T-helper 9 cell (primary cell): ENCODE results near the gene SEPHS1.
"Not testable (repeated sequence)": the region's sequence is repeated elsewhere in the genome, so short reads cannot be mapped to it uniquely, and the experiment has no call there.

Experiments
- DNase-seq: peaks from one replicate; pipeline ENCODE4 v3.0.0-alpha.2; 2020

Gene SEPHS1

DNA sequence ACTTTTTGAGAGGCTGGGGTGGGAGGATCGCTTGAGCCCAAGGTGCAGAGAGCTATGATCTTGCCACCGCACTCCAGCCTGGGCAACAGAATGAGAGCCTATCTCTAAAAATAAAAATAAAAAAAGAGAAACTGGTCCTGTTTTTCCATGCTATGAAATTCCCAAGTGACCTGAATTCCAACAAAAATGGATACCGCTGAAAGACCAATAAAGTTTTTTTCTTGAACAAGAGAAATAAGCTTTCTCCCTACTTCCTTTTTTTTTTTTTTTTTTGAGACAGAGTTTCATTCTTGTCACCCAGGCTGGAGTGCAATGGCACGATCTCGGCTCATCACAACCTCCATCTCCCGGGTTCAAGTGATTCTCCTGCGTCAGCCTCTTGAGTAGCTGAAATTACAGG, 12.5 kb upstream of the SEPHS1 start:
- no peak for DNase-seq

GRCh38 chr10:13356392-13356791, 8.3 kb upstream of the SEPHS1 start:
- no peak for DNase-seq

DNA sequence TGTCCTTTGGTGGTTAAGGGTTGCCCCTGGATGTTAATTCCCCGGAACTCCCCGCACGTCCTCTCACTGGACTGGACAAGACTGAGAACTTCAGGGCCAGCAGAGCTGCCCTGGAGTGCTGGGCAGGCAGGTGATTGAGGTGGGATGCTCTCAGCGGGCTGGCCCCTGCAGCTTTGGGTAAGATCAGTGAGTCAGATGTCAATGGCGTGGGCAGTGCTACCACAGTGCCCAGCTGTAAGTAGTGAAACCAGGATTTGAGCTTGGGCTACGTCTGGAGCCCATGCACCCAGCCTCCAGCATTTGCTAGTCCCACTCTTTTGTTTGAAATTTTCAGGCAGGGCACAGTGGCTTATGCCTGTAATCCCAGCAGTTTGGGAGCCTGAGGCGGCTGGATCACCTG, 6.7 kb upstream of the SEPHS1 start:
- no peak for DNase-seq

DNA sequence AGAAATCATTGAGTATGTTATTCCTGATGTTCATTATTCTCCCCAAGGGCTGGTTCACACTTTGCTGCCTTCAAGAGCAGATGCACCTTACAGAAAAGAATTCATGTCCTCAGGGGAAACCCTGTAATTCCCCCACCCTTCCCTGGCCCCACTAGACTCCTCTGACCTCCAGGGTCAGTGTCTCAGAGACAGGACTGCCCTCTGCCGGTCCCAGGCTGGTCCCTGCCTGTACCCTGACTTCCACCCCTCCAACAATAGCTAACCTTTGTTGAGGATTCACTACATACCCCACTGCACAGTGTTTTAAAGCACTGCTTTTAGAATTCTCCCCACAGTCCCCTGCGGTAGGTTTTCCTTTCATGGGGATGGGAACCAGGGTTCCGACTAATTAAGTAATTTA, 4.4 kb upstream of the SEPHS1 start:
- no peak for DNase-seq

GRCh38 chr10:13351340-13351915, 3.3 kb upstream of the SEPHS1 start:
- DNase-seq = no peak

GRCh38 chr10:13349463-13350274, 1.6 kb upstream of the SEPHS1 start:
- DNase-seq = no peak

DNA sequence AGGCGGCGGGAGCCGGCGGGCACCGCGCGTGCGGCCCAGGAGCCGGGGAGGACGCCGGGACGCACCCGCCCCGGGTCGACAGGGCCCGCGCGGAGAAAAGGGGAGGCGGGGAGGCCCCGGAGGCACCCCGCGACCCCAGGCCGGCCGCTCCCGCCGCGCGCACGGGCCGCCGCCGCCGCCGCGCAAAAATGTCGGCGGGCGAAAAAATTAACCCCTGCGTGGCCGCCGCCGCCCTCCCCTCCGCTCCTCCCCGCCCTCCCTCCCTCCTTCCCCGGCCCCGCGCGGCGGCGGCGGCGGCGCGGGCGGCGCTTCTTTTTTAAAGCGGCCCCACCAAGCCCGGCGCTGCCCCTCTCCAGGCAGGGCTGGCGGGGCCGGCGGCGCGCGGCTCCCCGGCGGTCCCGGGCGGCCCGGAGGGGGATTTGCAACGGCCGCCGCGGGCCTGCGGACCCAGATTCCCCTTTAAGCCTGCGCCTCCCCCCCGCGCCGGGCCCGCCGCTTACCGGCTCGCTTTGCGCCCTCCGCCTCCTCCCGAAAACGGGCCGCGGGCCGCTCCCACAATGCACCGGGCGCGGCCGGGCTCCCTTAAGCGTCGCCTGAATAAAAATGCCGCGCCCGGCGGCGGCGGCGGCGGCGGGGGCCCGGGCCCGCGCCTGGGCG, 465 bp downstream of the SEPHS1 start:
- peak; percentile 69 for DNase-seq

- no peak for DNase-seq
These were observed 1.0 kb downstream of the SEPHS1 start for GRCh38 chr10:13347043-13347499.

GRCh38 chr10:13346283-13347042, 1.6 kb downstream of the SEPHS1 start:
- no peak for DNase-seq

DNA sequence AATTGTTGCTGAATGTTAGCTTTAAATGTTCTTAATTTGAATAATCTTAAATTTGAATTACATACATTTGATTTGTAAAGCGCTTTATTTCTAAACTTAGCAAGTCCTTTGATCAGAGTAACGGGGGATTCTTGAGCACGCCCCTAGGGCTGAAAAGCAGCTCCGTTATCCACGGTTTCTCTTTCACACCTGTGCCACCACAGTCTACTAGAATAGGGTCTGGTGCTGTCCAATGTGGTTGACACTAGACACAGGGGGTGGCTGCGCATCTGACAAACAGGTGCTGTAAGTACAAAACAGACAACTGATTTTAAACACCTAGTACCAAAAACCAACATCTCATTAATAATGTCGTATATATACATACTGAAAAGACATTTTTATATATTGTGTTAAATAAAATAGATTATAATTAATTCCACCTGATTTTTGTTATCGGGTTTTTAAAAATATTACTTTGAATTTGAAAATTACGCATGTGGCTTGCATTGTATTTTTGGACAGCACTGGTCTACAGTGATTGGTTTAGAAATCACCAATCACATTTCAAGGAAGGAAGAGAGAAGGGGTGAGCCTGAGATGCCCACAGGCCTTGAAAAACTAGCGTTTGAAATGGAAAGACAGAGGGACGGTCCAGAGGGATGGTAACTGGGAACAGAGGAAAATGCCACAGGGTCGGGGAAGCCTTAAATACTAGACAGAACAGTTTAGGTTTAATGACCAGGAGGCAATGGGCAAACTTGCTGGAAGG, 7.3 kb downstream of the SEPHS1 start:
- DNase-seq = no peak

- DNase-seq = no peak
These were observed 8.0 kb downstream of the SEPHS1 start for GRCh38 chr10:13340068-13340467.

GRCh38 chr10:13338390-13339110, 9.5 kb downstream of the SEPHS1 start:
- DNase-seq = no peak

DNA sequence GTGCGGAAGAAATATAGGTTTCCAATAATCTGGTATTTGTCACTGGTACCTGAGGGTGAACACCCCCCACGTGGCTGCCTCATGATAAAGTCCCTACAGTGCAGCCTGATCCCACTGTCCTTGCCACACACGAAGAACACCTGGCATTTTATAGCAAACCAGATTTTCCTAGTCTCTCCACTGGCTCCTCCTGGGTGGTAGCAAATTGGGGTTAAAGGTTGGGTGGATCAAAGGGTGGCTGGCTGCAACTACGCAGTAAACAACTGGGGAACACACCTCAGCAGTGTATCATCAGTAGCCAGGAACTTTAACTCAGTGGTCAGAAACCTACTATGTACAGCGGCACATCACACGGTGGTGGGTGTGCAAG, 10.3 kb downstream of the SEPHS1 start:
- DNase-seq = no peak

GRCh38 chr10:13337128-13337826, 10.8 kb downstream of the SEPHS1 start:
- DNase-seq = no peak

GRCh38 chr10:13335881-13336280, 12.2 kb downstream of the SEPHS1 start:
- no peak for DNase-seq

GRCh38 chr10:13334556-13334955, 13.5 kb downstream of the SEPHS1 start:
- DNase-seq = no peak

DNA sequence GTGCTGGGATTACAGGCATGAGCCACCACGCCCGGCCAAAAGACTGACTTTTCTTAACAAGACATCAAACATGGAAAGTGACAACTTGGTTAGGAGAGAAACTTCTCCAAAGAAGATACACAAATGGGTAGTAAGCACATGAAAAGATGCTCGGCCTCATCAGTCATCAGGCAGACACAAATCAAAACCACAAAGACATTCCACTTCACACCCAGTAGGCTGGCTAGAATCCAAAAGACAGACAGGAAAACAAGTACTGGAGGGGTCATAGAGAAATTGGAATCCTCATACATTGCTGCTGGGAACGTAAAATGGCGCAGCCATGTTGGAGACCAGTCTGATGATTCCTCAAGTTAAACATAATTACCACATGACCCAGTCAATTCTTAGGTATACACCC, 16.4 kb downstream of the SEPHS1 start:
- no peak for DNase-seq

DNA sequence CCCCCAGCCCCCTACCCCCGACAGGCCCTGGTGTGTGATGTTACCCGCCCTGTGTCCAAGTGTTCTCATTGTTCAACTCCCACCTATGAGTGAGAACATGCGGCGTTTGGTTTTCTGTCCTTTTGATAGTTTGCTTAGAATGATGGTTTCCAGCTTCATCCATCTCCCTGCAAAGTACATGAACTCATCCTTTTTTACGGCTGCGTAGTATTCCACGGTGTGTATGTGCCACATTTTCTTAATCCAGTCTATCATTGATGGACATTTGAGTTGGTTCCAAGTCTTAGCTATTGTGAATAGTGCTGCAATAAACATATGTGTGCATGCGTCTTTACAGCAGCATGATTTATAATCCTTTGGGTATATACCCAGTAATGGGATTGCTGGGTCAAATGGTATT, 17.1 kb downstream of the SEPHS1 start:
- DNase-seq = not testable (repeated sequence)

DNA sequence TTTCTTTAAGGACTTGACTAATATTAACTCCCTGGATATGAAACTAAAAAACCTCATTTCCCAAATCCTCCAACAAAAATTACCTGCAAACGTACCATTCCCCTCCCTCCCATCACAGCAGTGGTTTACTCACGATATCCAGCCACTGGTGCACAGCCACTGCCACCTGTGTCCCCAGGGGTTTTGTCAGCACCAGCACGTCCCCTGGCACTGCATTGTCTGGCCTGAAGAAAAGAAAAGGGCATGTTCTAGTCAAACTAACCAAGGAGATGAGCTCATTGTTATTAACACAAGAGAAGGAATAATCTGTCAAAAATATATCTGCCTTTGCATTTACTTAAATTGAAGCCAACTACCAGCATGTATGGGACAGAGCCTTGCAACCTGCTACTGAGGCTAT, 18.5 kb downstream of the SEPHS1 start:
- no peak for DNase-seq

DNA sequence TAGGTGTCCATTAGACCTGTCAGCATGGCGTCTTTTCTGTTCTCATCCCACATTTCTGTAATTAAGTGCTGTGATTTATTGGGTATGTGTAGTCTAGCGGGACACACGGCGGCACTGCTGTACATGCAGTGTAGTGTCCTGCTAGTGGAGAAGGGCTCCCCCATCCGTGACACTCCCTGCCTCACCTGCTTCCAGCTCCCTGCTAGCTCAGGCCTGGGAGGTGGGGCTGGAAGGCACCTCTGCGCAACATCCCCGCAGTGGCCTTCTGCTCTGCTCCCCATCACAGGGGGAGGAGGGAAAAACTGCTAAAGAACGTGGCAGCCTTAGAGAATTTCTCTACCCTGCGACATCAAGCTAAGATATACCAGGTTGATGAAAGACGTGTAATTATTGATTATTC, 19.5 kb downstream of the SEPHS1 start:
- no peak for DNase-seq

DNA sequence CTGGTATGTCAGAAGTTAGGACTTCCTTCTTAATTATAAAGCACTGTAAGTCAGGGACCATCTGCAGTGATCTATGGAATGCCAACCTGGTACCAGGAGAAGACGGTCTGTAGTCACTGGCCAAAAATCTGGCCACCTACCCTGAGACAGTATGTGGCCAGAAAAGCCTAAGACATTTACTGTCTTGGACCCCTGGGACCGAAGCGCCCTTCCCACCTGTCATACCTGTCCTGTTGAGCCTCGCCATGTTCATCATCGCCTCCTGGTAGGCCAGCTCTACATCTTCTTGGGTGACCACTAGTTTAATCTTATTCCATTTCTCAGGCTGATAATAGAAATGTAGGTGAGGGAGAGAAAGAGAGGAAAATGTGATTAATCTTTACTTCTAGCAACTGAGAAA, 20.0 kb downstream of the SEPHS1 start:
- no peak for DNase-seq
